Endometrium (tissue), 2 donors: Measurements from ENCODE around the gene PRKRIP1.
"Not testable (repeated sequence)": the region's sequence is repeated elsewhere in the genome, so short reads cannot be mapped to it uniquely, and the experiment has no call there.

Experiments used
- FAIRE-seq: peaks from 2 replicates; lab custom pipeline; 2012; peaks lifted over from hg19 to GRCh38; lab: Jason Lieb, UNC
- donor health status: control.
- donor health status: control.

The PRKRIP1 gene

DNA sequence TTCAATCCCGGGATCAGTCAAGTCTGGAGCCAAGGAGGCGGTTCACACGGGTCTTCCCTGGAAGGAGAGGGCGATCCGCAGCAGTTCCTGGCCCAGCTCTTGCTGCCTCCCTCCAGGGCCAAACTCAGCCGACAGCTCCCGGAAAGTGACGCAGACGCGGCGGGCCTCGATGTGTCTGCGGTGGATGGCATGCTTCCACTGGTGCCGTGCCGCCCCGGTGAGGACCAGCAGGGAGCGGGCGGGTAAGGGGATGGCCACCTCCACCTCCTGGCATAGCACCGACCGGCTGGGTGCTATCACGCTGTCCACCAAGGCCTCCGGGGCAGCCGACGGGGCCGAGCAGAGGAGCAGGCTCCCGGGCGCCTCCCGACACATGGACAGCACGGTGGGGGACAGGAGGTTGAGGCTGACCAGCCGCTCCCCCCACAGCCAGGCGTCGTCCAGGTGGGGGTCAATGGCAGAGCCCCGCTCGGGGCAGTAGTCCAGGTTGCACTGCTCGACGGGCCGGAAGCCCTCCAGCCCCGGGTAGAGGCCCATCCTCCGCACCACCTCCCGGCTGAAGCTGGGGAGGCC, 61.3 kb downstream of the PRKRIP1 start:
- FAIRE-seq = no peak

- no peak for FAIRE-seq
Observed at GRCh38 chr7:102459221-102459844, 63.2 kb downstream of the PRKRIP1 start.

DNA sequence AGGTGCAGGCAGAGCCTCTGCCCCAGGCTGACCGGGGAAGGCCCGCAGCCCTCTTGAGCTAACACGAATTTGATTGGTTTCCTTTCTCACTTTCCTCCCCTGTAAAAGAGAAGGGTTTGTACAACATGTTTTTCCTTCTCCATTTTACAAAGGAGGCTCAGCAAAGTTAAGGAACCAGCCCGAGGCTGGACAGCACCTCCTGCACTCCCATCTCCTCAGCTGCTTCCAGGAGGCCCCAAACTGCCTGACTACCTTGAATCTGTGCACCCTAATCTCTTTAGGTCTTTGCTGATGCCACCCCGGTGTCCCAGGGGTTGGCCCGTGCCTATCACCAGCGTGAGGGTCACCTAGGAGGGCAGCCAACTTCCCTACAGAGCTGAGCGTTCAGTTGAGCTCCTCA, 64.3 kb downstream of the PRKRIP1 start:
- no peak for FAIRE-seq

DNA sequence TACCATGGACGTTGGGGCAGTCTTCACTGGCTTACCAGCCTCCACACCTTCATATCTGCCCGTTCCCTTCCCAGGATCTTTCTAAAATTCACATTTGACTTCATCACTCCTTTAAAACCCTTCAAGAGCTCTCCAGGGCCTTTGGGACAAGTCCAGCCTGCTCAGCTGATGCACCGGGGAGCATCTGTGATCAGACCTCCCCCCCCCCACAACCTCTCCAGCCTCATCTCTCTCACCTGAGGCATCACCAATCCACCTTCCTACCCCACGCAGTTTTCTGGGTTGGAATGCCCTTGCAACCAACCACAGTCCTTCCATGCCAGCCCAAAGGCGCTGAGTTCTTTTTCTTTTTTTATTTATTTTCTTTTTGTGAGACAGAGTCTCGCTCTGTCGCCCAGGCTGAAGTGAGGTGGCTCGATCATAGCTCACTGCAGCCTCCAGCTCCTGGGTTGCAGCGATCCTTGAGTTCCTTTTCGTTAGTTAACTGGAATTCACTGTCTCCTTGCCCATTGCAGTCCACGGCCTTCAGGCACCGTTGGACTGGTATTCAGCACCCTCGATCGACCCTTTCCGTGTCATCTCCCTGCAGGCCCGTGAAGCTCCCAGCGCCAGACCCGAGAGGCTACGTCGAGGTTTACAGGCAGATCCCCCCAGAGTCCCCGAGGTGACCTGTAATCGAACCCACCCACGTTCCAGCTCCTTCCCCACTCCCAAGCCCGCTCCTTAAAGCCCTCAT, 67.8 kb downstream of the PRKRIP1 start:
- no peak for FAIRE-seq

DNA sequence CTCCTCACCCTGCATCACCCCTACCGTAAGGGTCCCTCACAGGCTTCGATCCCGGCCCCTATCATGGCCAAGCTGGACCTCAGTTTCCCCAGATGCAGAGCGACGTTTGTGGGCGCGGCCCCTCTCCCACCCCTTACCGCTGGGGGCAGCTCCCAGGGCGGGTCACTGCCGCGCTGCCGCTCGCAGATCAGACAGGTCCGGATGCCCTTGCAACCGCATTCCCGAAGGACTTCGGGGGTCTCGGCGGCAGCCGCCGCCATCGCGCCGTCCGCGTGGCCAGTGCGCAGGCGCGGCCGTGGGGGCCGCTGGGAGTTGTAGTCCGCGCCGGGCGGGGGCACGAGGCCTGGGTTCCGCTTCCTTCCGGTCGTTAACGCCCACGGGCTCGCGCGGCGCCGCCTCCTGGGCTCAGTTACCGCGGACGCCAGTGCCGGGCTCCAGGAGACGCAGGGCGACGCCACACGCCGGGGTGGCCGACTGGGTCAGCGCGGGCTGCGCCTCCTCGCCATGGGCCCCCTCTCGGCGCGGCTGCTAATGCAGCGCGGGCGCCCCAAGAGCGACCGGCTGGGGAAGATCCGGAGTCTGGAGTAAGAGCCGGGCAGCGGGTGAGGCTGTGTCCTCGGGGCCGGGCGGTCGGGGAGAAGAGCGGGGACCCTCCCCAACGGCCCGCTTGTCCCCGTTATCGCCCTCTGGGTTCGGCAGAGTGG, 68.6 kb downstream of the PRKRIP1 start, which contains the start of the genes ALKBH4 and LRWD1:
Gene ALKBH4, minus strand, starts transcription at position 287 of the 704 bp plus-strand sequence. Its CDS starts 27 bp downstream, at position 260.
Gene LRWD1, plus strand, starts transcription at position 408 of the 704 bp plus-strand sequence. Its CDS starts 97 bp downstream, at position 505.
- FAIRE-seq = no peak

DNA sequence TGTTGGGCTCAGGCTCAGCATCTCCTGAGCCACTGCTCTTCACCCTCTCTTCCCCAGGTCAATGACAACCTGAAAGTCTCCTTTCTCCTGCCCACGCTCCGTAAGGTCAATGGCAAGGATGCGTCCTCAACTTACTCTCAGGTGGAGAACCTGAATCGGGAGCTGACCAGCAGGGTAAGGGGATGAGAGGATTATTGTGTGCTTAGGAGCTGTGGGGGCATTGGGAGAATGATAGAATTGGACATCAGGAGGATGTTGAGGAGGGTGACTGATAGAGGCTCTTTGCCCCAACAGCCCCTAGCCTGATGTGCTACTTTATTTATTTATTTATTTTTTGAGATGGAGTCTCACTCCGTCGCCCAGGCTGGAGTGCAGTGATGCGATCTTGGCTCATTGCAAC, 69.9 kb downstream of the PRKRIP1 start:
- no peak for FAIRE-seq

- FAIRE-seq = no peak
Observed at GRCh38 chr7:102467581-102468477, 71.7 kb downstream of the PRKRIP1 start.

DNA sequence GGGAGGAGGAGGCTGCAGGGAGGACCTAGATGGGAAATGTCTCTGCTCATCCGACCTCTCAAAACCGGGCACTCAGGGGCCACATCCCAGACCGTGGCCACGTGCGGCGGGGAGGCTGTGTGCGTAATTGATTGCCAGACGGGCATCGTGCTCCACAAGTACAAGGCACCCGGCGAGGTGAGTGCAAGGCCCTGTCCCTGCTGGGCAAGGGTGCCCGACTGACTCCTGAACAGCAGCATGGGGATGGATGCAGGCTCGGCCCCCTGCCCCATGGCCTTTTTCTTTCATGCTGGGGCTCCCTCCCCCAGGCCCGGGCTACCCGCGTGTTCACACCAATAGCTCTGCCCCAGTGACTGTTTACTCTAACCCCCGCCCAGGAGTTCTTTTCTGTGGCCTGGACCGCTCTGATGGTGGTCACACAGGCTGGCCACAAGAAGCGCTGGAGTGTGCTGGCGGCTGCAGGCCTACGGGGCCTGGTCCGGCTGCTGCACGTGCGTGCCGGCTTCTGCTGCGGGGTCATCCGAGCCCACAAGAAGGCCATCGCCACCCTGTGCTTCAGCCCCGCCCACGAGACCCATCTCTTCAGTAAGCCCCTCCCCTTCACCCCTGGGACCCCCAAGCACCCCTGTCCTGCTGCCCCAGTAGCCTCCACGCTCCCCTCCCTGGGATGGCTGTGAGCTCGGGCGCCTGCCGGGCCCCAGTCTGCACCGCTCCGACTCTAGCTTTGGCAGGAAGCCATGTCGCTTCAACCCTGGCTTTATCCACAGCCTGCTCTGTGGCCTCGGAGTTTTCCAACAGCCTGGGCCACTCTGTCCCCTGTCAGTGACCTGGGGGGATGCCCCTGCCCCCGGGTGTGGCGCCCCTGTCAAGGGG, 72.6 kb downstream of the PRKRIP1 start:
- FAIRE-seq = no peak

GRCh38 chr7:102469351-102469971, 73.3 kb downstream of the PRKRIP1 start:
- FAIRE-seq = no peak

DNA sequence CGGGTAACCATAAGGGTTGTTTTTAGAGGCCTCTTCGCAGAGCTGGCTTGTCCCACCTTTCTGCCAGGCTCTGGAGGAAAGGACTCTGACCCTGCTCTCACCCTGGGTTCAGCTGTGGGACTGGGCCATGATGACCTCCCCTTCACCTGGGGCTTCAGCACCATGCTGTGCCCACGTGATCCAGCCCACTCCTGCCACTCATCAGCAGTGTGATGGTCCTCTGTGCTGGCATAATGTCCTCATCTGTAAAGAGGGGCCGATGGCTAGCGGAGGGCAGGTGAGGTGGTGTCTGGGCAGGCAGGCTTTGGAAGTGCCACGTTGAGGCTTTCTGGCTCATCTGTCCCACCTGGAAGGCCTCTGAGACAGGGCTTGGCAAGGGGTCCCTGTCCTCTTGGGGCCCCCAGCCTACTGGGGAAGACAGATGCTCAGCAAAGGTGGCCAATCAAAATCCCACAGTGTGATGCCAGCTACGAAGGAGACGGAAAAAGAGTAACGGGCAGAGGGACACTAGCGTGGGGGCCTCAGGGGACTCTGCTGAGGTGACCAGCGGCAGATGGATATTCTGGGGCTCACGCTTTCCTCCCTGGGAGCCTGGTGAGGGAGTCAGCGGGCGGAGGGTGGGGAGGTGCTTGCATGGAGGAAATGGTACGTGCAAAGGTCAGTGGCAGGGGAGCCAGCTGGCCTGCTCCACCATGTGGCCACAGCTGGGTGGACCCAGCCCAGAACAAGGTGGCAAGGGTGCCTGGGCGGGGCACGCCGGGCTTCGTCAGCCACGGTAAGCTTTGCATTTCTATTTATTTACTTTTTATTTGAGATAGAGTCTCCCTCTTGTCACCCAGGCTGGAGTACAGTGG, 74.0 kb downstream of the PRKRIP1 start:
- FAIRE-seq = no peak

DNA sequence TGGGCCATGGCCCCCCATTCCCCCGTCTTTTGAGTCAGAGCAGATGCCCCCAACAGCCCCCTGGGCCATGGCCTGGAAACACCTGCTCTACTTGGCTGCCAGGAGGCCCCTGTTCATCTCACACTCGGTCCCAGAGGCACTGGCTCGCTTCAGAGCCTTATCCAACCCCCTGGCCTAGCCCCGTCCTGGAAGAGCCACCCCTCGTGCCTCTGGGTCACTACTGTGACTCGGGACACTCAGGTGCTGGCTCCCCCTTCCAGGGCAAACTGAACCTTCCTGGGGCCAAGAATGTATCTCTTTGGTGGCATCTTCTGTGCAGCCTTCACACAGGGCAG, 75.6 kb downstream of the PRKRIP1 start:
- FAIRE-seq = no peak

GRCh38 chr7:102472126-102473041, 76.2 kb downstream of the PRKRIP1 start:
- no peak for FAIRE-seq

- FAIRE-seq = no peak
Observed at GRCh38 chr7:102473271-102473991, 77.3 kb downstream of the PRKRIP1 start.

DNA sequence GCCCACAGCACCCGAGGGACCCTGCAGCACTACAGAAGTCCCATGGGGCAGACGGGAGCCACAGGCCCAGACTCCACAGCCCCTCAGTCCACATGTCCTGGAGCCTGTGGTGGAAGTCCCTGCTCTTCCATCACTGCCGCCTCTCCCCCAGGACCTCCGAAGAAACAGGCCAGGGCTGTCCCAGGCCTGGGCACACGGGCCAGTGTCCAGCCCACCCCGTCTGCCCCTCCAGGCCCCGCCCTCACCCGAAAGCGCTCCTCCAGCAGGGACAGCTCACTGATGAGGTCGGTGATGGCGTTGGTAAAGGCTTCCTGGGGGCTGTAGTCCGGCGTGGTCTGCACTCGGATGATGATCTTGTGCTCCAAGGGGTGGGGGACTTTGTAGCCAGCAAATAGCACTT, 78.0 kb downstream of the PRKRIP1 start:
- FAIRE-seq = not testable (repeated sequence)

GRCh38 chr7:102474736-102475435, 78.7 kb downstream of the PRKRIP1 start:
- FAIRE-seq = not testable (repeated sequence)
